ENCODE measurements around the gene IQSEC3.
"Not testable (repeated sequence)": the region's sequence is repeated elsewhere in the genome, so short reads cannot be mapped to it uniquely, and the experiment has no call there.

The IQSEC3 gene

GRCh38 chr12:52902-53734 is 13.4 kb upstream of the IQSEC3 start:
- not testable (repeated sequence) for DNase-seq (ENCODE audit: low read depth, low spot score)

- no peak for DNase-seq (ENCODE audit: low read depth, low spot score)
Measured at GRCh38 chr12:53735-54730, 12.5 kb upstream of the IQSEC3 start.

GRCh38 chr12:54750-55535 is 11.6 kb upstream of the IQSEC3 start:
- DNase-seq (ENCODE audit: low read depth, low spot score), result no peak

- DNase-seq (ENCODE audit: low read depth, low spot score), result no peak
Measured at GRCh38 chr12:56683-57346, 9.8 kb upstream of the IQSEC3 start.

- DNase-seq (ENCODE audit: low read depth, low spot score), result no peak
Measured at GRCh38 chr12:57539-57938, 9.0 kb upstream of the IQSEC3 start.

- DNase-seq (ENCODE audit: low read depth, low spot score), result no peak
Measured at GRCh38 chr12:58832-59231, 7.7 kb upstream of the IQSEC3 start.

- DNase-seq (ENCODE audit: low read depth, low spot score), result not testable (repeated sequence)
Measured at GRCh38 chr12:61845-62244, 4.7 kb upstream of the IQSEC3 start.

- DNase-seq (ENCODE audit: low read depth, low spot score), result not testable (repeated sequence)
Measured at GRCh38 chr12:65491-66063, 990 bp upstream of the IQSEC3 start.

- peak; percentile 80 for DNase-seq (ENCODE audit: low read depth, low spot score)
Measured at GRCh38 chr12:66782-67504, 376 bp downstream of the IQSEC3 start.

GRCh38 chr12:69677-70076 is 3.1 kb downstream of the IQSEC3 start:
- not testable (repeated sequence) for DNase-seq (ENCODE audit: low read depth, low spot score)

- not testable (repeated sequence) for DNase-seq (ENCODE audit: low read depth, low spot score)
Measured at GRCh38 chr12:70541-70940, 4.0 kb downstream of the IQSEC3 start.

- DNase-seq (ENCODE audit: low read depth, low spot score), result not testable (repeated sequence)
Measured at GRCh38 chr12:72018-72417, 5.5 kb downstream of the IQSEC3 start.

- not testable (repeated sequence) for DNase-seq (ENCODE audit: low read depth, low spot score)
Measured at GRCh38 chr12:74420-75190, 8.0 kb downstream of the IQSEC3 start.

- not testable (repeated sequence) for DNase-seq (ENCODE audit: low read depth, low spot score)
Measured at GRCh38 chr12:75541-75940, 9.0 kb downstream of the IQSEC3 start.

- DNase-seq (ENCODE audit: low read depth, low spot score), result not testable (repeated sequence)
Measured at GRCh38 chr12:76102-76501, 9.5 kb downstream of the IQSEC3 start.

GRCh38 chr12:76551-76950 is 10.0 kb downstream of the IQSEC3 start:
- DNase-seq (ENCODE audit: low read depth, low spot score), result not testable (repeated sequence)

- not testable (repeated sequence) for DNase-seq (ENCODE audit: low read depth, low spot score)
Measured at GRCh38 chr12:77101-77719, 10.6 kb downstream of the IQSEC3 start.

GRCh38 chr12:77769-78383 is 11.3 kb downstream of the IQSEC3 start:
- not testable (repeated sequence) for DNase-seq (ENCODE audit: low read depth, low spot score)
